CD14-positive monocyte (primary cell): ENCODE measurements around the gene KAT5. TPM values are rescaled to one million over a fixed set of nuclear protein-coding genes. Genes with fewer than 3 reads are reported as not detected.

Experiments
- DNase-seq, 3 donors: peaks; one replicate each; pipeline ENCODE4 v3.0.0-alpha.2; 2011 to 2022
- H2AFZ ChIP-seq: 2 replicates; pipeline ENCODE4 v1.6.0; 2012; ENCODE audit warnings: mild to moderate bottlenecking, low read depth, low read length, inconsistent platforms; ENCODE audit not compliant: insufficient read depth, poor library complexity, severe bottlenecking
- H3K27ac ChIP-seq, 2 donors: 1 replicate in 1 of 2; 2 replicates in 1 of 2; pipeline ENCODE4 v1.5.1; 2012 to 2013; ENCODE audit warnings: low read length in 2 of 2, control low read depth in 1 of 2, inconsistent platforms in 1 of 2, low read depth in 1 of 2, mild to moderate bottlenecking in 1 of 2
- H3K27me3 ChIP-seq, 2 donors: one replicate each; pipeline versions ENCODE4 v1.6.0 to v1.6.1; 2011 to 2013; ENCODE audit warnings: low read length in 2 of 2; ENCODE audit not compliant: control insufficient read depth in 2 of 2, insufficient read depth in 2 of 2
- H3K36me3 ChIP-seq, 2 donors: replicated peaks in 1 of 2; 1 replicate in 1 of 2; 2 replicates in 1 of 2; pipeline versions ENCODE4 v1.5.1 to v1.6.1; 2012 to 2013; ENCODE audit warnings: low read length in 2 of 2, control low read depth in 1 of 2, inconsistent platforms in 1 of 2, mild to moderate bottlenecking in 1 of 2; ENCODE audit not compliant: insufficient read depth in 2 of 2, control insufficient read depth in 1 of 2
- H3K4me1 ChIP-seq, 2 donors: 1 replicate in 1 of 2; 2 replicates in 1 of 2; pipeline versions ENCODE4 v1.5.1 to v1.6.1; 2012 to 2013; ENCODE audit warnings: low read length in 2 of 2, control low read depth in 1 of 2, inconsistent platforms in 1 of 2, mild to moderate bottlenecking in 1 of 2, moderate library complexity in 1 of 2; ENCODE audit not compliant: insufficient read depth in 2 of 2, control insufficient read depth in 1 of 2
- H3K4me2 ChIP-seq: replicated peaks from 2 replicates; pipeline ENCODE3; 2012; ENCODE audit warnings: low read length, moderate library complexity, mild to moderate bottlenecking; ENCODE audit not compliant: poor library complexity, severe bottlenecking; ENCODE audit errors: extremely low read depth
- H3K4me3 ChIP-seq, 3 experiments: fragments of 200-600 bp in 1 of 3; sonication (generic) in 1 of 3; replicated peaks in 1 of 3; 1 replicate in 2 of 3; 2 replicates in 1 of 3; pipeline ENCODE4 v1.5.1; 2011 to 2013; ENCODE audit warnings: low read length in 3 of 3, mild to moderate bottlenecking in 3 of 3, control low read depth in 2 of 3, low read depth in 2 of 3, inconsistent platforms in 1 of 3, moderate library complexity in 1 of 3
- H3K79me2 ChIP-seq: 2 replicates; pipeline ENCODE4 v1.6.0; 2012; ENCODE audit warnings: mild to moderate bottlenecking, control low read depth, inconsistent platforms, low read length, moderate library complexity; ENCODE audit not compliant: insufficient read depth
- H3K9ac ChIP-seq: 2 replicates; pipeline ENCODE4 v1.6.0; 2017; ENCODE audit warnings: low read length, mild to moderate bottlenecking; ENCODE audit not compliant: insufficient read depth, poor library complexity, severe bottlenecking
- H3K9me3 ChIP-seq, 2 donors: replicated peaks in 1 of 2; 1 replicate in 1 of 2; 2 replicates in 1 of 2; pipeline versions ENCODE4 v1.5.1 to v1.6.1; 2012 to 2013; ENCODE audit warnings: low read length in 2 of 2, control low read depth in 1 of 2; ENCODE audit not compliant: control insufficient read depth in 1 of 2, insufficient read depth in 1 of 2
- H4K20me1 ChIP-seq: 2 replicates; pipeline ENCODE4 v1.6.0; 2012; ENCODE audit warnings: mild to moderate bottlenecking, low read length, control low read depth, moderate library complexity; ENCODE audit not compliant: insufficient read depth
- H3K27ac Mint-ChIP-seq, 7 donors: one replicate each; pipeline ENCODE4 v1.8.0; 2020; ENCODE audit warnings: mild to moderate bottlenecking in 7 of 7, mixed read lengths in 7 of 7, moderate library complexity in 6 of 7, inconsistent platforms in 2 of 7
- H3K27me3 Mint-ChIP-seq, 3 donors: one replicate each; pipeline ENCODE4 v1.8.0; 2021 to 2022; ENCODE audit warnings: low read depth in 3 of 3, mild to moderate bottlenecking in 3 of 3, mixed read lengths in 3 of 3, moderate library complexity in 3 of 3, inconsistent platforms in 1 of 3
- H3K36me3 Mint-ChIP-seq, 2 donors: one replicate each; pipeline ENCODE4 v1.8.0; 2020; ENCODE audit warnings: mixed read lengths in 2 of 2, inconsistent platforms in 1 of 2, mild to moderate bottlenecking in 1 of 2
- H3K4me1 Mint-ChIP-seq: one replicate; pipeline ENCODE4 v1.8.0; 2020; ENCODE audit warnings: mild to moderate bottlenecking, mixed read lengths
- H3K4me3 Mint-ChIP-seq, 2 donors: one replicate each; pipeline ENCODE4 v1.8.0; 2020; ENCODE audit warnings: mild to moderate bottlenecking in 2 of 2, mixed read lengths in 2 of 2, moderate library complexity in 1 of 2
- H3K9me3 Mint-ChIP-seq, 7 donors: one replicate each; pipeline ENCODE4 v1.8.0; 2020 to 2022; ENCODE audit warnings: mixed read lengths in 7 of 7, mild to moderate bottlenecking in 6 of 7, moderate library complexity in 6 of 7, inconsistent platforms in 2 of 7
- WGBS: methylation state at CpG from one replicate; pipeline ENCODE4 v1.1.5; 2013; ENCODE audit warnings: missing lambda C conversion rate; ENCODE audit not compliant: insufficient coverage; 5-methylcytosine and 5-hydroxymethylcytosine counted together
- intact Hi-C, 2 donors: fragments of 100-400 bp; cut with micrococcal nuclease; formaldehyde crosslinking; loops; one replicate each; pipeline versions ENCODE4 v1.15.0 to v1.15.1; 2023
- polyA plus RNA-seq, 3 donors: library from polyadenylated mRNA; depleted of rRNA in 1 of 3; unstranded in 2 of 3; stranded (reverse) in 1 of 3; fragments of 300-500 nt in 2 of 3; fragments of >200 nt in 1 of 3; fragmentation: Illumina TruSeq in 2 of 3; gene quantifications; 1 replicate in 2 of 3; 2 replicates in 1 of 3; pipeline ENCODE4 v1.2.3, GENCODE V29; 2012 to 2021
- TF ChIP-seq, protein P1 (sequence below): fragments of 200-600 bp; IDR thresholded peaks from one replicate; pipeline ENCODE4 v1.8.0; 2022; ENCODE audit warnings: antibody characterized with exemption, mild to moderate bottlenecking

The KAT5 gene
- polyA plus RNA-seq, 3 donors: 32.5 to 48.7 (median 33.1) TPM

DNA sequence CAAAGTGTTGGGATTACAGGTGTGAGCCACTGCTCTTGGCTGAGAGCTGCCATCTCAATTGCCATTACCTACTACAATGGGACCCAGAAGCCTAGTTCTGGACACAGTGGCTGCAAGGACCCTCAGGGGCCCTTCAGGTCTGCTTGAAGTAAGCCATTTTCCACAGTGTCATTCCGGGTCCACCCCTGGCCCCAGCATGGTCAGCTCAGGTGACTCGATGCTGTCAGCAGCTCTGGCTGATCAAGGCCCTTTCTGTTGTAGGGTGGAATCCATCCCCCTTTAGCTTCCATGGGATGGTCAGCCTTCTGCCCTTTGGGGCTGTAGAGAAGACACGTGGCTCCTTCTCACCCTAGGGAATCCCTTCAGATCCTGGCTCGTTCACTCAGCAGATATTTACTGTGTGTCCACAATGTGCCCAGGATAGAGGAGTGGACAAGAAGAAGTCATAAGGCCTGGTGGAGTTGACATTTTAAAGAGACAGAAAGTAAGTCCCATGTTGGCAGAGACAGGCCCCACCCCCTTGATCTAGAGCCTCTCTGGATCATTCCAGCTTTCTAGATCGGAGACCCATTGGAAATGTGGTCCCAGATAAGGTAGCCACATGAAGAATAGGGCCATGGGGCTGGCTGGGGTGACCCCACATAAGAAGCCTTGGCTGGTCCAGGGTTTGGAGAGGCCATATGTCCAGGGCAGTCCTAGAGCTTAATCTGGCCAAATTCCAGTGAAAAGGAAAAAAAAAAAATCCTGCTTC, 15.1 kb upstream of the KAT5 start:
- H3K27me3 ChIP-seq: no peaks in the 10 kb centered on the region
- Mint-ChIP-seq H3K4me1 (peaks cover 6% of the 10 kb centered on the region), H3K27me3 (peaks cover 0 to 3% (median 2%) of the 10 kb centered on the region in 3 donors), H3K4me3 (no peak overlapping the region), H3K27ac (no peak overlapping the region), H3K9me3 (peaks cover 0 to 3% (median 0%) of the 10 kb centered on the region in 7 donors), H3K36me3 (no peaks in the 10 kb centered on the region)
- no peak overlapping the region for H3K9ac ChIP-seq
- intact Hi-C loops: no loop called here
- no peak overlapping the region for H3K27ac ChIP-seq
- no peaks in the 10 kb centered on the region for H3K36me3 ChIP-seq
- 93% methylated on average over 3 of the region's 5 CpGs for WGBS
- no peaks in the 10 kb centered on the region for H4K20me1 ChIP-seq
- TF ChIP-seq, protein P1, sequence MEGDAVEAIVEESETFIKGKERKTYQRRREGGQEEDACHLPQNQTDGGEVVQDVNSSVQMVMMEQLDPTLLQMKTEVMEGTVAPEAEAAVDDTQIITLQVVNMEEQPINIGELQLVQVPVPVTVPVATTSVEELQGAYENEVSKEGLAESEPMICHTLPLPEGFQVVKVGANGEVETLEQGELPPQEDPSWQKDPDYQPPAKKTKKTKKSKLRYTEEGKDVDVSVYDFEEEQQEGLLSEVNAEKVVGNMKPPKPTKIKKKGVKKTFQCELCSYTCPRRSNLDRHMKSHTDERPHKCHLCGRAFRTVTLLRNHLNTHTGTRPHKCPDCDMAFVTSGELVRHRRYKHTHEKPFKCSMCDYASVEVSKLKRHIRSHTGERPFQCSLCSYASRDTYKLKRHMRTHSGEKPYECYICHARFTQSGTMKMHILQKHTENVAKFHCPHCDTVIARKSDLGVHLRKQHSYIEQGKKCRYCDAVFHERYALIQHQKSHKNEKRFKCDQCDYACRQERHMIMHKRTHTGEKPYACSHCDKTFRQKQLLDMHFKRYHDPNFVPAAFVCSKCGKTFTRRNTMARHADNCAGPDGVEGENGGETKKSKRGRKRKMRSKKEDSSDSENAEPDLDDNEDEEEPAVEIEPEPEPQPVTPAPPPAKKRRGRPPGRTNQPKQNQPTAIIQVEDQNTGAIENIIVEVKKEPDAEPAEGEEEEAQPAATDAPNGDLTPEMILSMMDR: no peak
- no peaks in the 10 kb centered on the region for H3K79me2 ChIP-seq
- no peak for DNase-seq
- no peak overlapping the region for H2AFZ ChIP-seq
- no peak overlapping the region for H3K4me3 ChIP-seq
- H3K9me3 ChIP-seq: no peaks in the 10 kb centered on the region
- H3K4me2 ChIP-seq: no peak overlapping the region
- no peaks in the 10 kb centered on the region for H3K4me1 ChIP-seq

DNA sequence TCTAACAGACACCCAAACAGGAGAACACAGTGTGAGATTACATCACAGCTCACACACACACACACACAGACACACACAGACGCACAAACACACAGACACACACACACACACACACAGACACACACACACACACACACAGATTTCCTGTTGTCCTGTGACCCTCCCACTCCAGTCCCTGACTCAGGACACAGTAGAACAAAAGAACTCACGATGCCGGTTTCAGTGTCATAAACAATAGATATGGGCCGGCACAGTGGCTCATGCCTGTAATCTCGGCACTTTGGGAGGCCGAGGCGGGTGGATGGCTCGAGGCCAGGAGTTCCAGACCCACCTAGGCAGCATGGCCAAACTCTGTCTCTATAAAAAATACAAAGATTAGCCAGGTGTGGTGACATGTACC, 13.8 kb upstream of the KAT5 start:
- Histone ChIP-seq H2AFZ (no peak overlapping the region), H3K9ac (no peak overlapping the region), H3K9me3 (no peaks in the 10 kb centered on the region), H3K4me1 (no peaks in the 10 kb centered on the region), H4K20me1 (no peaks in the 10 kb centered on the region), H3K27me3 (no peaks in the 10 kb centered on the region), H3K36me3 (no peaks in the 10 kb centered on the region), H3K4me2 (no peak overlapping the region), H3K79me2 (no peaks in the 10 kb centered on the region), H3K27ac (no peak overlapping the region), H3K4me3 (no peak overlapping the region)
- peaks cover 0 to 3% (median 0%) of the 10 kb centered on the region in 7 donors for H3K9me3 Mint-ChIP-seq
- WGBS: 80% methylated on average over 8 of the region's 8 CpGs
- H3K36me3 Mint-ChIP-seq: no peaks in the 10 kb centered on the region
- intact Hi-C loops: no loop called here
- peak overlapping the region in 1 of 7 donors; percentile 25 for H3K27ac Mint-ChIP-seq
- H3K4me1 Mint-ChIP-seq: peaks cover 6% of the 10 kb centered on the region
- no peak for DNase-seq
- H3K27me3 Mint-ChIP-seq: peaks cover 0 to 3% (median 2%) of the 10 kb centered on the region in 3 donors
- TF ChIP-seq, protein P1: no peak
- H3K4me3 Mint-ChIP-seq: no peak overlapping the region
